ENCODE results near the gene COPG2.
"Not testable (repeated sequence)": the region's sequence is repeated elsewhere in the genome, so short reads cannot be mapped to it uniquely, and the experiment has no call there.

DNA sequence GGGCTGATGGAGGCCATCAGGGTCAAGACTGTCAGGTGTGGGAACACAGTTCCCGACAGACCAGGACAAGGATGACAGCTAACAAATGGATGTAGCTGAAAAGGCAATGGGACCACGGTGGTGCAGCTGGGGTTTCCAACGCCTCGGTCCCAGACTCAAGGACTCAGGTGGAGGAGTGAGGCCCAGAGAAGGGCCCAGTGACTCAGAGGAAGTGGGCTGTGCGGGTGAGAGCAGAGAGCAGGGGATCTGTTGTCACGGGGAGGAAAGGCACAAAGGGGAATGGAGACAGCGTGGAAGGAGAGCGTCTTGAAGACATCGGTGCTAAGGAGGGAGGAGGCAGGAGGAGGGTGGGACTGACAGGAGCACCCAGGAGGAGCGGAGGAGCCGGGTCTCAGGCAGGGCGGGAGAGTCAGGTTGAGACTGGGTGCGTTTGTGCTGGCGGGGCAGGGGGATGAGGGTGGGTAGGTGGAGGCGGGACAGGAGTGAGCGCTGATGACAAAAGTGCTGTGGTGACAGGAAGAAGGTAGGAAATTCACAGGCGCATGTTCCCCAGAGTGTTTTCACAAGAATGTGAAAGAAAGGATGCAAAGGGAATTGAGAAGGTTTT lies 144.9 kb downstream of the COPG2 start:
- TF ChIP-seq ZNF274 (IDR thresholded peaks at IDR 0.05; ENCODE audit: low read depth, low read length); YY1 (IDR thresholded peaks at IDR 0.05; ENCODE audit: insufficient read depth, insufficient read length); SUZ12 (IDR thresholded peaks at IDR 0.05; ENCODE audit: extremely low read depth, insufficient read depth, insufficient read length): not testable (repeated sequence)
